Neural progenitor cell (in vitro differentiated cells): ENCODE results near the gene MESP2. TPM values are rescaled to one million over a fixed set of nuclear protein-coding genes. Genes with fewer than 3 reads are reported as not detected.

ENCODE experiments used
- DNase-seq: peaks from one replicate; pipeline ENCODE4 v3.0.0-alpha.2; 2016; ENCODE audit warnings: low spot score
- H2AFZ ChIP-seq: fragments of 200-600 bp; sonication (generic); replicated peaks from 2 replicates; pipeline ENCODE4 v1.6.1; 2016; ENCODE audit warnings: antibody characterized with exemption
- H3F3A ChIP-seq: fragments of 200-600 bp; sonication (generic); 2 replicates; pipeline ENCODE4 v1.6.1; 2016; ENCODE audit warnings: antibody characterized with exemption, low read depth
- H3K27ac ChIP-seq: fragments of 200-600 bp; sonication (generic); 2 replicates; pipeline ENCODE4 v1.5.1; 2016; ENCODE audit warnings: mild to moderate bottlenecking
- H3K27me3 ChIP-seq: fragments of 200-600 bp; sonication (generic); 2 replicates; pipeline ENCODE4 v1.6.1; 2016; ENCODE audit warnings: mild to moderate bottlenecking, moderate library complexity
- H3K36me3 ChIP-seq: fragments of 200-600 bp; sonication (generic); 2 replicates; pipeline ENCODE4 v1.5.1; 2016
- H3K4me1 ChIP-seq: fragments of 200-600 bp; sonication (generic); 2 replicates; pipeline ENCODE4 v1.6.1; 2016; ENCODE audit warnings: mixed run types
- H3K4me2 ChIP-seq: fragments of 200-600 bp; sonication (generic); 2 replicates; pipeline ENCODE4 v1.6.1; 2016
- H3K4me3 ChIP-seq: fragments of 200-600 bp; sonication (generic); 2 replicates; pipeline ENCODE4 v1.5.1; 2016
- H3K79me2 ChIP-seq: fragments of 200-600 bp; sonication (generic); 2 replicates; pipeline ENCODE4 v1.6.1; 2016; ENCODE audit warnings: low read depth
- H3K9ac ChIP-seq: fragments of 200-600 bp; sonication (generic); 2 replicates; pipeline ENCODE4 v1.6.1; 2016
- H3K9me3 ChIP-seq: fragments of 200-600 bp; sonication (generic); 2 replicates; pipeline ENCODE4 v1.5.1; 2016; ENCODE audit warnings: low read depth
- H4K20me1 ChIP-seq: fragments of 200-600 bp; sonication (generic); 2 replicates; pipeline ENCODE4 v1.6.1; 2016; ENCODE audit warnings: low read depth
- H3K27ac Mint-ChIP-seq: 3 replicates; pipeline ENCODE4 v1.8.0; 2021; ENCODE audit warnings: mixed read lengths
- H3K27me3 Mint-ChIP-seq: 2 replicates; pipeline ENCODE4 v1.8.0; 2022; ENCODE audit warnings: low read depth, mild to moderate bottlenecking, inconsistent platforms, moderate library complexity, mixed read lengths; ENCODE audit not compliant: insufficient read depth
- H3K36me3 Mint-ChIP-seq: 3 replicates; pipeline ENCODE4 v1.8.0; 2021; ENCODE audit warnings: mixed read lengths
- H3K4me1 Mint-ChIP-seq: 3 replicates; pipeline ENCODE4 v1.8.0; 2021; ENCODE audit warnings: mixed read lengths
- H3K4me3 Mint-ChIP-seq: 3 replicates; pipeline ENCODE4 v1.8.0; 2021; ENCODE audit warnings: mild to moderate bottlenecking, moderate library complexity, mixed read lengths
- H3K9me3 Mint-ChIP-seq: 3 replicates; pipeline ENCODE4 v1.8.0; 2020; ENCODE audit warnings: mixed read lengths
- EZH2 ChIP-seq: fragments of 200-600 bp; sonication (generic); IDR thresholded peaks from 2 replicates; pipeline ENCODE4 v1.6.1; 2017; ENCODE audit warnings: antibody characterized with exemption, mild to moderate bottlenecking, moderate library complexity
- EZH2phosphoT487 ChIP-seq: fragments of 200-600 bp; sonication (generic); IDR thresholded peaks from 2 replicates; pipeline ENCODE4 v1.6.1; 2017; ENCODE audit warnings: antibody characterized with exemption
- total RNA-seq: library from RNA; depleted of rRNA; stranded (reverse); fragments of >200 nt; gene quantifications from 2 replicates; pipeline ENCODE4 v1.2.3, GENCODE V29; 2015; ENCODE audit warnings: low replicate concordance
- TF ChIP-seq, protein P1 (sequence below): fragments of 200-600 bp; sonication (generic); IDR thresholded peaks from 2 replicates; pipeline ENCODE4 v1.5.1; 2017; ENCODE audit warnings: antibody characterized with exemption, mild to moderate bottlenecking

MESP2 gene
- total RNA-seq, 1 donor from 2014 or later, result not detected

DNA sequence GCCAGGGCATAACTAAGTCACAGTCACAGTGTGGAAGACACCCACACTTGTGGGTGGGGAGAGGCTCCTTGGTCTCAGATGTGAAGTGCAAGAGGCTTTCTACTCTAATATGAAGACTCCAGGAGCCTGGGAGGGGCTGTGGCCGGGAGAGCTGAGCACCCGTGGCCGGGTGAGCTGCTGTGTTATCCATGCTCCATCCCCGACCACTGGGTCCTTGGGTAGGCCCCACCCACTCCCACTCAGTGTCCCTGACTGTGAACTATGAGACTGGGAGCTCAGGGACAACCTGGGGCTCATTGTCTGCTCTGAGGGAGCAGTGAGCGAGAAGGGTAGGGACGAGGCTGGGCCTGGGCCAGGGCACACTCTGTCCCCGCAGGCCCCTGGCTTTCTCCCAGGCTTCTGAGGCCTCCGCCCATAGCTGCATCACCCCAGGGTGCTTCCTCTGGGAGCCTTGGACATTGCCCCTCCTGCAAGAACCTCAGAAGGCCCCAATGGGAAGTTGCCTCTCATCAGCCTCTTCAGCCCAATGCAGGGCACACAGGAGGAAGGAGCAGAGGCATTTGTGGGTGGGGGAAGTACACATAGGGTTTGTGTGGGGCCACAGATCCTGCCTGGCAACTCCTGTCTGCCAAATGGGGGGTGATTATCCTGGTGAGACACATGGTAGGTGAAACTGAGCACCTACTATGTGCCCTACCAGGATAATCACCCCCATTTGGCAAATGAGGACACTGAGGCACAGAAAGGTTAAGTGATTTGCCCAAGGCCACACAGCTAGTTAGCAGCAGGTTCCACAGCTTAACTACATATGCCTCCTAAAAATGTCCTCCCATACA is 36.1 kb downstream of the MESP2 start:
- Histone ChIP-seq H3K4me1 (peaks cover 12% of the 10 kb centered on the region), H4K20me1 (no peaks in the 10 kb centered on the region), H3K79me2 (no peaks in the 10 kb centered on the region), H3K27ac (no peak overlapping the region), H3K4me2 (no peak overlapping the region), H3K36me3 (no peaks in the 10 kb centered on the region), H3K27me3 (peaks cover 42% of the 10 kb centered on the region), H2AFZ (no peak overlapping the region), H3F3A (peaks cover 11% of the 10 kb centered on the region), H3K4me3 (no peak overlapping the region), H3K9me3 (no peaks in the 10 kb centered on the region), H3K9ac (no peak overlapping the region)
- peak overlapping the region; percentile 69 for H3K27ac Mint-ChIP-seq
- H3K27me3 Mint-ChIP-seq, result peaks cover 34% of the 10 kb centered on the region
- H3K36me3 Mint-ChIP-seq, result peaks cover 2% of the 10 kb centered on the region
- peak overlapping the region; percentile 61 for H3K4me3 Mint-ChIP-seq
- TF ChIP-seq, protein P1, sequence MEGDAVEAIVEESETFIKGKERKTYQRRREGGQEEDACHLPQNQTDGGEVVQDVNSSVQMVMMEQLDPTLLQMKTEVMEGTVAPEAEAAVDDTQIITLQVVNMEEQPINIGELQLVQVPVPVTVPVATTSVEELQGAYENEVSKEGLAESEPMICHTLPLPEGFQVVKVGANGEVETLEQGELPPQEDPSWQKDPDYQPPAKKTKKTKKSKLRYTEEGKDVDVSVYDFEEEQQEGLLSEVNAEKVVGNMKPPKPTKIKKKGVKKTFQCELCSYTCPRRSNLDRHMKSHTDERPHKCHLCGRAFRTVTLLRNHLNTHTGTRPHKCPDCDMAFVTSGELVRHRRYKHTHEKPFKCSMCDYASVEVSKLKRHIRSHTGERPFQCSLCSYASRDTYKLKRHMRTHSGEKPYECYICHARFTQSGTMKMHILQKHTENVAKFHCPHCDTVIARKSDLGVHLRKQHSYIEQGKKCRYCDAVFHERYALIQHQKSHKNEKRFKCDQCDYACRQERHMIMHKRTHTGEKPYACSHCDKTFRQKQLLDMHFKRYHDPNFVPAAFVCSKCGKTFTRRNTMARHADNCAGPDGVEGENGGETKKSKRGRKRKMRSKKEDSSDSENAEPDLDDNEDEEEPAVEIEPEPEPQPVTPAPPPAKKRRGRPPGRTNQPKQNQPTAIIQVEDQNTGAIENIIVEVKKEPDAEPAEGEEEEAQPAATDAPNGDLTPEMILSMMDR, result no peak
- TF ChIP-seq EZH2phosphoT487 (no peak), EZH2 (no peak)
- H3K4me1 Mint-ChIP-seq, result peaks cover 18% of the 10 kb centered on the region
- peaks cover 16% of the 10 kb centered on the region for H3K9me3 Mint-ChIP-seq
- no peak for DNase-seq

DNA sequence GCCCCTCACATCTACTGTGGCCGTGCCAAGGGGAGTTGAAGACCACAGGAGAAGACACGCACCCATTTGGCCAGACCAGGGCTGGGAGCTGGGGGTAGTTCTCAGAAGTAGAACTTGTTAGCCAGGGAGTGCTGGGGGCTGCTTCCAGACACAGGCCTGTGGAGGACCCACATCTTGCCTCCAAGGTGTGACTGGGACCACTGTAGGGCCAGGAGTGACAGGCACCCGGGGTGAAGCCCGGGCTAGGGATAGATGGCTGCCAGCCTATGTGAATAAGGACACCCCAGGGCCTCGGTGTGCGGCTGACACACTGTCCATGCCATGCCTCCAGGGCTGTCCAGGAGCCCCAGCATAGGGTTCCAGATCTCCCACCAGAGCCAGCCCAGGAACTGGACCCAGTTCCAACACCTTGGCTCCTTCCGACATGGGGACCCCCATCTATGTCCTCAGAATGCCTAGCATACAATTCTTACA is 36.8 kb downstream of the MESP2 start:
- peaks cover 47% of the 10 kb centered on the region for H3K27me3 ChIP-seq
- H3K27me3 Mint-ChIP-seq, result peaks cover 34% of the 10 kb centered on the region

DNA sequence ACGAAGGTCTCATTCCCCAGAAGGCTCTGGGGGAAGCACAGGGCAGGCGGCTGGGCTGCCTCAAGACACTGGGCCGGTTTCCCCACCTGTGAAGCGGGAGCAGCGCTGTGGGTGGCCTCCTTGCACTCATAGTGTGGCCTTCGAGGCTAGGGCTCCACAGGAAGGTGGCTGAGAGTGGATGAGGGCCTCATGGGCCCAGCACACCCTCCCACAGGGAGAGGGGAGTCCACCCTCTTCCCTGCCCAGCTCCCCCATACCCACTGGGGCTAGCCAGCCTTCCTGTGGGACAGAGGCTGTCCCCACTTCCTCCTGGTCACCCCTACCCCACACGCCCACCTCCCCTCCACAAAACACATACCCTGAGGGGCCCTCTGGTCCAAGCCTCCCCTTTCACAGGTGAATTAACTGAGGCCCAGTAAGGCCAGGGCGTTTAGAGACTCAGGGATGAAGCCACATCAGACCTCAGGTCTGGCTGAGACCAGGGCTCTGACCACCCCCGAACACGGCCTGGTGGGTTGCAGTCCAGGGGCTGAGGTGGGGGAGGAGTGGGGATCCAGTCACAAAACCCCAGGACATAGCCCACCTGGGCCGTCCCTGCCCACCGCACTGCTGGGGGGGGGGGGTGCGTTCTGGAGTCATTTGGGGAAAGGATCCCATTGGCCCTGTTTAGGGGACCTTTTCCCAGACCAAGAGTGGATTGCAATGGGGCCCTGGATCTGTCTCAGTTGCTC is 37.4 kb downstream of the MESP2 start:
- Mint-ChIP-seq H3K36me3 (peaks cover 2% of the 10 kb centered on the region), H3K9me3 (peaks cover 16% of the 10 kb centered on the region), H3K27ac (no peak overlapping the region), H3K4me3 (no peak overlapping the region), H3K4me1 (peaks cover 13% of the 10 kb centered on the region), H3K27me3 (peaks cover 32% of the 10 kb centered on the region)
- H3K4me3 ChIP-seq, result no peak overlapping the region
- no peak overlapping the region for H2AFZ ChIP-seq
- H3K36me3 ChIP-seq, result no peaks in the 10 kb centered on the region
- TF ChIP-seq, protein P1, result no peak
- no peak for TF ChIP-seq EZH2phosphoT487
- TF ChIP-seq EZH2, result no peak
- peak overlapping the region; percentile 77 for H3K4me2 ChIP-seq
- H3K27me3 ChIP-seq, result peaks cover 52% of the 10 kb centered on the region
- no peak overlapping the region for H3K27ac ChIP-seq
- H3F3A ChIP-seq, result peaks cover 11% of the 10 kb centered on the region
- peaks cover 11% of the 10 kb centered on the region for H3K4me1 ChIP-seq
- H3K9me3 ChIP-seq, result no peaks in the 10 kb centered on the region
- DNase-seq, result no peak
- no peaks in the 10 kb centered on the region for H3K79me2 ChIP-seq
- no peaks in the 10 kb centered on the region for H4K20me1 ChIP-seq
- no peak overlapping the region for H3K9ac ChIP-seq

More for the DNA sequence above, 36.8 kb downstream of the MESP2 start:
- peak overlapping the region; percentile 69 for H3K27ac Mint-ChIP-seq
- Histone ChIP-seq H2AFZ (no peak overlapping the region), H3K9ac (no peak overlapping the region), H3K4me2 (no peak overlapping the region), H3F3A (peaks cover 11% of the 10 kb centered on the region), H3K9me3 (no peaks in the 10 kb centered on the region), H3K36me3 (no peaks in the 10 kb centered on the region), H4K20me1 (no peaks in the 10 kb centered on the region), H3K27ac (no peak overlapping the region), H3K79me2 (no peaks in the 10 kb centered on the region), H3K4me3 (no peak overlapping the region), H3K4me1 (peaks cover 12% of the 10 kb centered on the region)
- H3K36me3 Mint-ChIP-seq, result peaks cover 2% of the 10 kb centered on the region
- no peak for DNase-seq
- no peak overlapping the region for H3K4me3 Mint-ChIP-seq
- TF ChIP-seq EZH2phosphoT487, result no peak
- no peak for TF ChIP-seq EZH2
- TF ChIP-seq, protein P1, result no peak
- H3K4me1 Mint-ChIP-seq, result peaks cover 14% of the 10 kb centered on the region
- peaks cover 16% of the 10 kb centered on the region for H3K9me3 Mint-ChIP-seq
